ENCODE data around the gene DENND2D.
A peak's percentile ranks its signal among the peaks of the same experiment; 100 is the strongest.

DENND2D gene, protein sequence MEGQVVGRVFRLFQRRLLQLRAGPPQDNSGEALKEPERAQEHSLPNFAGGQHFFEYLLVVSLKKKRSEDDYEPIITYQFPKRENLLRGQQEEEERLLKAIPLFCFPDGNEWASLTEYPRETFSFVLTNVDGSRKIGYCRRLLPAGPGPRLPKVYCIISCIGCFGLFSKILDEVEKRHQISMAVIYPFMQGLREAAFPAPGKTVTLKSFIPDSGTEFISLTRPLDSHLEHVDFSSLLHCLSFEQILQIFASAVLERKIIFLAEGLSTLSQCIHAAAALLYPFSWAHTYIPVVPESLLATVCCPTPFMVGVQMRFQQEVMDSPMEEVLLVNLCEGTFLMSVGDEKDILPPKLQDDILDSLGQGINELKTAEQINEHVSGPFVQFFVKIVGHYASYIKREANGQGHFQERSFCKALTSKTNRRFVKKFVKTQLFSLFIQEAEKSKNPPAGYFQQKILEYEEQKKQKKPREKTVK

DNA sequence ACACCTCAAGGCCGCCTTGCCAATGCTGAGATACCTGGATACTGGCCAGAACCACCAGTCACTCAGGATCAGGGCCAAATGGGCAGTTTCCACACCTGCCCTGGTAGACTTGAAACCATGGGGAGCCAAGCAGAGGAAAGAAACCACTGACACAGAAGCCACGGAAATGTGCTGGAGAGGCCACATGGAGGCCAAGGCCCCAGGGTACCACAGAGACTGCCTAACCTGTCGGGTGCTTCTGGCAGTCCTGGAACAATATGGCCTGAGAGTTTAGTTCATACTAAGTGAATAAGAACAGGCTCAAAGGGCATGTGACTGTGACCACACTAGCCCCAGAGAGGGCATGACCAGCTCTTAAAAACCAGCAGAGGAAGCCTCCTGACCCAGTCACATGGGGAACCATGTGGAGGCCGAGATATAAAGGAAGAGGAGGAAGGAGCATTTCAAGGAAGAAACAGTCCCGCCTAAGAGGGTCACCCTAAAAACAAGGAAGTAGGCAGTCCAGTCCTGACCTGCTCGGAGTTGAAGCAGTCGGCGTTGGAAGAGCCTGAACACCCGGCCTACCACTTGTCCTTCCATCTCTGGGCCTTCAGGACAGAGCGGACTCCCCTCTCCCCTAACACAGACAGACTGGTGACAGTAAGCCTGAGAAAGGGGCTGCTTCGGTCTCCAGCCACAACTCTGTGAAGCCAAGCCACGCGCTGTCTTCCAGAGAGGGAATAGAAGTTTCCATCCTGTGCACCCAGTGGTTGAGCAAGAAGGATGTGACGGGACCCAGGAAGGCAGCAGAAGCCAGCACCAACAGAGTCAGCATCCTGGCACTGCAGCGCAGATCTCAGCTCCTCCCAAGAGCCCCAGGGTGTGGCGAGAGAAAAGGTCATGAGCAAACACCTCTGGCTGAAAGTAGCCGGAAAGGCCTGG, at the start of gene DENND2D:
TSS of gene DENND2D (minus strand) at position 766 of the 921 bp plus-strand sequence. CDS start at position 579, 187 bp downstream.
- DNase-seq = no peak

DNA sequence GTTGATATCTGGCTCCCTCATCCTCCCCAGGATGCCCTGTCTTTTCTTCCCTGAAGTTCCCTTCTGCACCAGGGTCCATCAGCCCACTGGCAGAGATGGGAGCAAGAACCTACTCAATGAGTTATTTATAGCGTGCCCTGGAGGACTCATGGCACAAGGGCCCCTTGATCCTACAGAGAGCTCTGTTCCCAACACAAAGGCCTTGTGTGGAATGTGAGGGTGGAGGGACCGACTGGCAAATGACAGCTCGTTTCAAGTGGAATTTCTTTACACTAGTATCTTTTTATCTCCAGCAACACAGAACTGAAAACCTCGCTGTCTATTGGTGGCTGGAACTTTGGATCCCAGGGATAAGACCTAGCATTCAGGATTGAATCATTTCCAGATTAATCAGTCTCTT, 49.5 kb upstream of the DENND2D start:
- DNase-seq = no peak

DNA sequence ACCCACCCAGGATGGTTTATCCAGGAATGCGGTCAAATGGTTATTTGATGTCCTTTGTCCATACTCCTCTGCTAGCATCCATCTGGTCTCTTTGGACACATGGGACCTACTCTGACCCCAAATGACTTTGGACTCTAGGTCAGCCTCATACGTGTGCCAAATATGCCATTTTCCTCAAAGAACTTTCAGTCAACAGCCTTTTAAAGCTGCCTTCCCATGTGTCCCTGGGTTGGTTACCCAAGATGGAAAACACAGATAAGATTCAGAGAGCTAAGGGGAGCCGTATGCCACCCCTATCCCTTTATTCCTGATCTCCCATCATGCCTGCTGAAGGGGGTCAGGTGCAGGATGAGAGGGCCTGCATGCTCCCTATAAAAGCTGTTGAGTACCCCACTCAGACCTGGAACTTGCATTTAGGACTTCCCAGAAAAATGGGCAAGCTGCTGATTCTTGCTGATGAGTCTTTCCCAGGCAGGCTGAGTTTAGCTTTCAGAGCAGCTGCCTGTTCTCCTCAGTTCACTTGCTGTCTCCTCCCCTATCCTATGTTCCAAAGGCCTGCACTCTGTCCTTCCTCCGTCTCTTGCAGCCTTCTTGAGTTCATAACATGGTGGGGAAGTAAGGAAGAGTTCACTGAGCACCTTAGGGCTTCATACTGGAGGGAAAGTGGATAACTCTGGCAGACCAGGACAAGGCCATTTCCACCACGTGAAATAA, 46.8 kb upstream of the DENND2D start:
- no peak for DNase-seq

DNA sequence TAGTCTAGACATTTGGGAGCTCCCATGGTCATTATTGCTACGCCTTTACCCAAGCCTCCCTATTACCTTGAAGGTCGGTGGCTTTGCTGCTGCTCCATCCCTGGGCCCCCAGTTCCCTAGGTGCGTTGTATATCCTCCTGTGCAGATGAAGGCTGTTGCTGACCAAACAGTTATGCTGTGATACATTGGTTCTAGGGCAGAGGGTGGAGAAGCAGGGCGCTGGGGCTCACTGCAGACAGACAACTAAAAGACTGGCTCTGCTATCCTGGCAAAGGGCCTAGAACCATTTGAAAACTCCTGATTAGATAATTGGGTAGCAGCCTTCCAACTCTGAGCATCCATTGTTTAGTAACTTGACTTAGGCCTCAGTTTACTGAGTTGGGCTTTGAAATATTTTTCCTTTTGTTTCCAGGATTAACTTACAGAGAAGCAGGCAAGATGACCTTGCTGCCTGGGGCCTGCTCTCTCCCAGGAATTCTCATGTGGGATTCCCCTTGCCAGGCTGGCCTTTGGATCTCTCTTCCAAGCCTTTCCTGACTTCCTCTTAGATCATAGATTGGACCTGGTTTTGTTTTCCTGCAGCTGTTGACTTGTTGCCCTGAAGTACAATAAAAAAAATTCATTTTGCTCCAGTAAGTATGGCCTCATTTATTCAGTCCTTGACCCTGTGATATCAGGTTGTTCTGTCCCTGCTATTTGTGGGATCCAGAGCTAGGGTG, 42.5 kb upstream of the DENND2D start:
- no peak for DNase-seq

DNA sequence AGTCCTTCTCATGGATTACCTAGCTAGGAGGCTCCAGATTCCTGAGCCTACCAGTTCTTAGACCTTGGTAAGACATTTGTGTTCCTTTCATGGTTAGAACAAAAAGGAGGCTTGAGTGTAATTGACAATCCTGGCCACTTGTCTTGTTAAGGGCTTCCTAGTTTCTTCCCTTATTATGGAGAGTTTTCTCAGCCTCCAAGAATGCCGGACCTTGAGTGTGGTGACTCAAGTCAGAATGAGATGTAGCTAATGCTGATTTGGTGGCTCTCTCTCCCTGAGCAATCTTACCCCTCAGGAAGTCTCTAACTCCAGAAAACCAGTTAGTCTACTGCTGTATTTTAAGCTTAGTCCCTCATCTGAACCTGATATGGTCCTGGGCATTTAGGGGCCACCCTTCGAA, 41.4 kb upstream of the DENND2D start:
- DNase-seq = no peak

DNA sequence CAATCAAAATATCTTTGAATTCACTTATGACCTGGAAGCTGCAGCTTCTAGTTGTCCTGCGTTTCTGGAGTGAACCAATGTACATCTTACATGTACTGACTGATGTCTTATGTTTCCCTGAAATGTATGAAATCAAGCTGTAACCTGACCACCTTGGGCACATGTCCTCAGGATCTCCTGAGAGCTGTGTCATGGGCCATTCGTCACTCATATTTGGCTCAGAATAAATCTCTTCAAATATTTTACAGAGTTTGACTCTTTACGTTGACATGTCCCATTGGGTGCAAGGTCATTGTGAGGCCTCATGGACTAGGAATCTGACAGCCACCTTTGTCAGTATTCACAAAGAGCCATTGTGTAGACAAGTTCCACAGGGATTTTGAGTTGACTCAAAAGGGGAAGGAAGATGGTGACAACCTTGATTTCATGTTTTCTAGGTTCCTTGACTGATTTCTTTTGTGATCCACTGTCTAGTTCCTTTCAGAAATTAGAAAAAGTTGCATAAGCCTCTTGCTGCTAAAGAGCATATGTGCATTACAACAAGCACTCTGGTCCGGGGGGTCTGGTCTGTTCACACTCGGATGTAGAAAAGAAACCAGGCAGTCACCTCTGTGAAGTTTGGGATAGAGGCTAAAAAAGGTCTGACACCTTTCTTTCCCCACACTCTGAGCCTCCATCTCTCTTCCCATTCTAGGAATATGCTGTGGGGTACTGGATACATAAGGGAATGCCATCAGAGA, 37.8 kb upstream of the DENND2D start:
- DNase-seq = no peak

DNA sequence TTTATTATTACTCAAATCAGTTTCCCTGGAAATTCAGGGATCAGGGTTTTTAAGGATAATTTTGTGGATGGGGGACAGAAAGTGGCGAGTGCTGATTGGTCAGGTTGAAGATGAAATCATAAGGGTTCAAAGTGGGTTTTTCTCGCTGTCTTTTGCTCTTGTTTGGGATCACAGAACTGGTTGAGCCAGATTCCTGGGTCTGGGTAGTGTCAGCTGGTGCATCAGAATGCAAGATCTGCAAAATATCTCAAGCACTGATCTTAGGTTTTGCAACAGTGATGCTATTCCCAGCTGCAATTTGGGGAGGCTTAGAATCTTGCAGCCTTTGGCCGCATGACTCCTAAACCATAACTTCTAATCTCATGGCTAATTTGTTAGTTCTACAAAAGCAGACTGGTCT, 36.4 kb upstream of the DENND2D start:
- no peak for DNase-seq

DNA sequence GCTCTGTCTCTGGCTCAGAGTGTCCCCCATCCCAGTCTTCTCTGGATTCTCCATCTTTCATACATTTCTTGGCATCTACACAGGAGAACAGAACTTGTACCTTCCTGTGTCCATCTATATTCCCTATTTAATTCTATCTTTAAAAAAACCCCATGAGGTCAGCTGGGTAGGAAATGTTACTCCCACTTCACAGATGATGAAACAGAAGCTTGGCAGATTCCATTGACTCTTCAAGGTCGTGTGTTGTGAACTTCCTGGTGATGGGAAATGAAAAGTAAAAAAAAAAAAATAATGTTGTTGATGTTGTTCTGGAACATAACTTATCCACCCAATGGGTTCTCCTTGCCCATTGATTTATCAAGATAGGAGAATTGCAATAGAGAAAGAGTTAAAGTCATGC, 35.9 kb upstream of the DENND2D start:
- DNase-seq = no peak

DNA sequence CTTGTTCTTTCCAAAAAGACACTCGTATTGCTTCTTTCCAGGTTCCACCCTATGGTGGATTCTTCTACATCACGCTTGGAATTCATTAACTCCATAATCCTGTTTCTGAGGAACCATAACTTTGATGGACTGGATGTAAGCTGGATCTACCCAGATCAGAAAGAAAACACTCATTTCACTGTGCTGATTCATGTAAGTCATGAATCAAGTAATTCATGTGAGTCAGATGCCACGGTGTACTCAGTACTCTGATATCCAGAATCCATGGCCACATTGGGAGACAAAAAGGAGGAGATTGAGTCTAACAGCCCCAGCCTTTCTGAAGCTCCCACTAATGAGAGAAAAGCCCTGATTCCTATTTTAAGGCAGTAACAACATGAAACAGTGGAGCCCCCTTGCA, 34.4 kb upstream of the DENND2D start:
- DNase-seq = no peak

DNA sequence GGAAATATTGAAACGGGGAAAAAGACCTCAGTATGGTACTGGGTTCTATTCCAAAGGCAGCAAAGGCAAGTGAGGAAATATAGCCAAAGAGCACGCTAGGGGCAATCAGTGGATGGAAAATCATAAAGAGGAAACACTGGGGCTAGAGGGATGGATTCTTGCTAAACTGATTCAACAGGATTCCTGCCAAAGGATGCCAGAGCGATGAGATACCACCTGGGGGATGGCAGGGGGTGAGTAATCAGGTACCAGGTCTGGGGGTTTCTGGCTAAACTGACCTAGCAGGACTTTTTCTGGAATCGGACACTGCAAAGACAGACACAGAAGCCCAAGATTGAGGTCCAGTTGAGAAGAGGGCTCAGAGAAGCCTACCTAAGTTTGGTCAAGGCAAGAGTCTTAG, 33.8 kb upstream of the DENND2D start:
- no peak for DNase-seq

DNA sequence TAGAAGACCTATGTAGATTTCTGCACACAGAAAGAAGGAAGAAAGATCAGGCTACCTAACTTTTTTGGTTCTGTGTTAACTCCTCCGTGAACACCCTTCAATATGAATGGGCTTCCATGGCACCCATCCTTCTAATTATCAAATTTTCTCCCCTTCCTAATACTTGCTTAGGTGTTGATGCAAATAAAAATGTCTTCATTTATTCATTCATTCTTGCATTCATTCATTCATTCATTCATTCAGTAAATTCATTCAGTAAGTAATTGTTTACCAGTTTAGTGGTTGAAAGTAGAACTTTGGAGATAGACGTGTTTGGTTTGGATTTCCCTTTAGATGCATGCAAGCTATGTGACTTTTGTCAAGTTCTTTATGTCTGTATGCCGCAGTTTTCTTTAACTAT, 31.7 kb upstream of the DENND2D start:
- no peak for DNase-seq

DNA sequence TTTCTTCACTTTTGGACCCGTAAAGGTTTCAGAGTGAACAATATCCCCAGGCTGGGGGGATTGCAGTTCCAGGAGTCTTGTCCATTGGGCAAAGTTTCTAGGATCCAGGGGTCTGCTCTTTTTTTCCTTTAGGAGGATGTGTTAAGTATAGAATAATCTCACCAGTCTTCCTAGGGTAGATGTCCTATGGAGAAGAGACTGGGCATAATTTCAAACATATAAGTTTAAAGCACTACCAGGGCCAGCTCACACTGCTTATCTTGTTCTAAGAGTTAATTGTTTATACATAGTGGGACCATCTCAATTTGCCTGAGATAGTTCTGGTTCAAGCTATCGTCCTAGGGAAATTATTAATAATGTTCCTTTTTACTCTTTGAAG, 28.3 kb upstream of the DENND2D start:
- no peak for DNase-seq

DNA sequence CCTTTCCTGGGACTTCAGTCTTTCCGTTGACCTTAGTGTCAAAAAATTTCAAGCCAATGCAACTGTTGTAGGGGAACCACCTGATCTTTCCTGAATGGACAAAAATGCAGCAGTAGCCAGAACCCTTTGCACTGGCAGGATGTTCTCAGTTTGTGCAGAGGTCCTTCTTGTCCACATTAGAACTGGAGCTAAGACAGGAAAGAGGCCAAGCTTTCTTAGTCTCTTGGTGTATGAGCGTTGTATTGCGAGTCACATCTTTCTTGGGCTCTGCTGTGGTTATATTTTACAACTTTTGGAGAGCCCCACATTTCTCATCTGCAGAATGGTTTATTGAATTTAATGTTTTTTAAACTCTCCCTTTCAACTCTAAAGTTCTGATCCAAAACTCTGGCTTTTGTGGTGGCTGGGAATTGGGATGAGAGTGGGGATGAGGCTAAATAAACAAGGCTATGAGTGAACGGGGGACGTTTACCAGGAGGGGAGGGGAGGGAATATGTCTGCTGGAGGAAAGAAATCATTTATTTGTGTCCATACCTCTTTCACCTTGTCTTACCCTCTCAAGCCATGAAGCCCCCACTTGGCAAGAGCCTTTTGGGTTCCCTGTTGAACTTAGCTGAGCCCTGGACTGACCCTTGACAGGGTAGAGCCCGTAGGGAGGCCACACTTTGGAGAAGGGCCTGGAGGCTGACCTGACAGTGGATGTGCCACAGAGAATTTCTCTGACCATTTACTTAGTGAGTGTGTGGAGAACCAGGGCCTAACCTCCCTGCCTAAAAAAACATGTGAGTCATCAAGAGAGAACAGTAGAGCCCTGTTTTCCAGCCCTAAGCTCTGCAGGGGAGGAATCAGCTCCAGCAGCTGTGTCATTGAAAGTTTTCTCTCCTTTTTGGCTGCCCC, 27.7 kb upstream of the DENND2D start:
- no peak for DNase-seq

DNA sequence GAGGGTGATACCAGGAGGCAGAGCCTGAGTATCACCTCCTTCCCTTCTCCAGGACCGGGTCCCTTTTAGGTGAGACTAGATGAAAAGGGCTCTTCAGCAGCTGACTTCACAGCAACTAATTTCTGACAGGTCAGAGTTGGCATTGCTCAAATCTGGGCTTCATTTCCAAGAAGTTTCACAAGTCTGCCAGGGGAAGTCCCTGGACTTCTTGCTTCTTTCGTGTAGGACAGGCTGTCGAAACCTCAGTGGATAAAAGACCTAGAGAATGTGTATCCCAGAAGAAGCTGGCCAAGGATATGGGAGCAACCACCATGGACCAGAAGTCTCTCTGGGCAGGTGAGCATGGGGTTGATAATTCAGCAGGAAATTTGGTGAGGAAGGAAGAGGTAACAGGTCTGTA, 27.0 kb upstream of the DENND2D start, which contains the start of gene CHI3L2:
TSS of gene CHI3L2 (plus strand) at position 280 of the 400 bp plus-strand sequence. CDS start at position 297, 17 bp downstream.
- DNase-seq = no peak

DNA sequence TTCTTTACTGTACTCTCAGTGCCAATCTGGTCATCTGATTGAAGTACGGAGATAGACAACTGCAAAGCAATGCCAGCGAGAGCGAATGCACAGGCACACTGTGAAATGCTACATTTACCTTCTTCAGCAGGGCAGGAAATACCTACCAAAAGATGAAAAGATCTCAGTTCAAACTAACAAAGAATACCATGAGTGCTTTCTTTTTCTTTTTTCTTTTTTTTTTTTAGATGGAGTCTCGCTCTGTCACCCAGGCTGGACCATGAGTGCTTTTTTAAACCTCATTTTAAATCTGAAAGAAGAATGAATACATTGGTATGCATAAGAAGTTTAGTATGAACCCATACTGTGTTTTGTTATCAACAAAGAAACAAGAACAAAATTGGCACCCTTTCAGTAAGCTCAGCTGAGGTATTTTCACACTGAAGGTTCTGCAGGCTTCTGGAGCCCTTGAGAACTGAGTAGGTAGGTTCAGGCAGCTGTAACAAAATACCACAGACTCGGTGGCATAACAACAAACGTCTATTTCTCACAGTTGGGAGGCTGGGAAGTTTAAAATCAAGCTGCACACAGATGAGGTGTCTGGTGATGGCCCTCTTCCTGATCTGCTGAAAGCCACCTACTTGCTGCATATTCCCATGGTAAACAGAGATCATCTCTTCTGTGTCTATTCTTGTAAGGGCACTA, 25.4 kb upstream of the DENND2D start:
- DNase-seq = peak; percentile 46

DNA sequence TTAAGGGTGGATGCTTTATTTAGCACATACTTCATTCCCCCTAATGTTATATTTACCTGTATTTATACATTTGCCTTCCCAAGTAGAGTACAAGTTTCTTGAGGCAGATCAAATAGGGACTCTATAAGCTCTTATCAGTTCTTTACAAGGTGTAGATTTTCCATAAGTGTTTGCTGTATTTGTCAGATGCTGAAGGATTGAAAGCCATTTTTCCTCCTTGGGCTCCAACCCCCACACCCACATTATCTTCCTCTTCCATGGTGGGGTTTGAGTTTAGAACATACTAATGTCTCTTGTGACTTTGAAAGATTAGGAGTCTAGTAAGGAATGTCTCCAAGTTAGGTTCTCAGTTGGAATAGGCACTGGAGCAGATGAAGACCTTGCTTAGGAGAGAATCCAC, 24.6 kb upstream of the DENND2D start:
- DNase-seq = no peak

DNA sequence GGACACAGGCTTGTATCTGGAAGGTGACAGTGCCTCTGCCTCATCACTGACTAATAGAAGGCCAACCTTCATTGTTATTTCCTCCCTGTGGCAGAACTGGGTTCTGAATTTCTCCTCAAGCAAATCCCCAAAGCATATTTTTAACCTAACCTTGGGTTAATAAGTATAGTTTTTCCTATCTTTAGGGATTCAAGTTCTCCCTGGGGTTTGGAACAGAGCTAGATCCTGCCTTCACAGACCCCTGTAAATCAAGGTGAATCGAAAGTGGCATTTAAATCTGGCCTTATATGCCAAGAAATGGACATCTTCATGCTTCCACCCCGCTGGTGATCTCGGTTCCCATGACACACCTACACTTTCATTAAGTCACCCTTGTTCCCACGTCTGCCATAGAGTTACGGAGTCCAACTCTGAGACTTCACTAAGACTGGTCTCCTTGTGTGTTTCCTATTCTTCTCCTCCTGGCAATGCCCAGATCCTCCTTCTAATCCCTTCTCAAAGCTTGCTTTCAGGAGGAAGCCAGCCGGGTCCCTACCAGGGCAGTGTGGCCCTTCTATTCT, 22.8 kb upstream of the DENND2D start:
- no peak for DNase-seq

DNA sequence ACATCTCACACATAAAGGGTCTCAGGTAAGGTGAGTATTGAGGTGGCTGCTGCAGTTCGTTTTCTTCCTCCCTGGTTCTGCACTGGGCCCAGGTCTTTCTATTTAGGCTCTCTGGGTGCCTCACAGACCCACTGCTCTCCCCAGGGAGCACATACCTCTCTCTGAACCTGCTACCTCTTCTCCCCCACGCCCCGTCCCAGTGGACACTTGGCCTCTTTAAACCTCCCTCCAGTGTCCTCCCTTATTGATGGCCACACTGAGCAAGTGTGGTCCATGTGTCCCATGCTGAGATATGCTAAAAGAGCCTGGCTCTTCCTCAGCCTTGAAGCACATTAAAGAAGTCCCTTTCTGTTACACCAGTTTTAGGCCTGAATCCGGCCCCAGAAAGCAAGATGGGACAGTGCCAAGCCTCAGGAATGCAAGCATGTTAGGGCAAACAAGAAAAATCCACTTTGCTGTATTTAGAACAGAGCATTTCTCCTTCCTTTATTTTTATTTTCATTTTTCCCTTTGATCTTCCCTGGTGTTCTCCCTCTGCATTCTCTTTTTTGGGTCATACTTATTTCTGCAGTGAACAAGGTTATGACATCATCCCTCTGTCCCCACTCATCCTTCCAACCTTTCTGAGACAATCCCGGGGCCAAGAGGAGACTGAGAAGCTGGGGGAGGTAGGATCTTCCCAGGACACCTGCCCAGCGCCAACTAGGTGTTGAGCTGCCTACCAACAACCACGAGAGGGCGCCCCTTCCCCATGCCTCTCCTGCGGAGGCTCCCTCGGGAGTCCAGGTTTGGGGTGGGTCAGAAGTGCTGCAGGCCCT, 22.1 kb upstream of the DENND2D start:
- peak; percentile 55 for DNase-seq

Data from DMS79 treated with DMSO at 0.1 percent for 48 hours (cell line).